GM06990 (cell line): ENCODE measurements around the gene RACGAP1.

Experiments
- DNase-seq: peaks from one replicate; pipeline ENCODE4 v3.0.0-alpha.2; 2011; ENCODE audit not compliant: insufficient read length; ENCODE audit errors: extremely low read depth
- H3K27me3 ChIP-seq: replicated peaks from 2 replicates; pipeline ENCODE4 v1.6.0; 2011; ENCODE audit warnings: low read length; ENCODE audit not compliant: control insufficient read depth, insufficient read depth
- H3K36me3 ChIP-seq: 2 replicates; pipeline ENCODE4 v1.5.1; 2011; ENCODE audit warnings: low read length; ENCODE audit not compliant: control insufficient read depth, insufficient read depth
- H3K4me3 ChIP-seq: replicated peaks from 2 replicates; pipeline ENCODE4 v1.5.1; 2011; ENCODE audit warnings: low read depth, mild to moderate bottlenecking, control low read depth, low read length
- TF ChIP-seq, protein P1 (sequence below): IDR thresholded peaks from 2 replicates; pipeline ENCODE4 v1.5.1; 2011; ENCODE audit warnings: low read length, control low read depth, mild to moderate bottlenecking, inconsistent platforms; ENCODE audit not compliant: insufficient read depth, poor library complexity, severe bottlenecking

Gene RACGAP1

DNA sequence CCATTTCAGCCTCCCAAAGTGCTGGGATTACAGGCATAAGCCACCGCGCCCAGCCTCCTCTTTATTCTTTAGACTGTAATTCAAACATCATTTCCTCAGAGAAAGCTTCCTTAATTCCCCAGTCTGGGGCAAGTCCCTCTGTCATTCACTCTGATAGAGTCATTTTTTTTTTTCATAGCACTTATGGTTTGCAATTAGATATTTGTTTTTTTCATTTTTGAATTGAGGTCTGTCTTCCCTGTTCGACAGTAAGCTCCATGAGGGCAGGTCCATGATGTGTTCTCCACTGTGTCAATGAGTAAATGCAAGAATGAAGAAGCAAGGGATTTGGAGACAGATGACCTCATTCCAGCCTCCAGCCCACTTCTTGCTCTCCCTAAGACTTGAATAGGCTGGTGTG, 44.2 kb upstream of the RACGAP1 start:
- Histone ChIP-seq H3K4me3 (no peak overlapping the region), H3K36me3 (no peaks in the 10 kb centered on the region), H3K27me3 (peaks cover 2% of the 10 kb centered on the region)
- DNase-seq = no peak
- TF ChIP-seq, protein P1, sequence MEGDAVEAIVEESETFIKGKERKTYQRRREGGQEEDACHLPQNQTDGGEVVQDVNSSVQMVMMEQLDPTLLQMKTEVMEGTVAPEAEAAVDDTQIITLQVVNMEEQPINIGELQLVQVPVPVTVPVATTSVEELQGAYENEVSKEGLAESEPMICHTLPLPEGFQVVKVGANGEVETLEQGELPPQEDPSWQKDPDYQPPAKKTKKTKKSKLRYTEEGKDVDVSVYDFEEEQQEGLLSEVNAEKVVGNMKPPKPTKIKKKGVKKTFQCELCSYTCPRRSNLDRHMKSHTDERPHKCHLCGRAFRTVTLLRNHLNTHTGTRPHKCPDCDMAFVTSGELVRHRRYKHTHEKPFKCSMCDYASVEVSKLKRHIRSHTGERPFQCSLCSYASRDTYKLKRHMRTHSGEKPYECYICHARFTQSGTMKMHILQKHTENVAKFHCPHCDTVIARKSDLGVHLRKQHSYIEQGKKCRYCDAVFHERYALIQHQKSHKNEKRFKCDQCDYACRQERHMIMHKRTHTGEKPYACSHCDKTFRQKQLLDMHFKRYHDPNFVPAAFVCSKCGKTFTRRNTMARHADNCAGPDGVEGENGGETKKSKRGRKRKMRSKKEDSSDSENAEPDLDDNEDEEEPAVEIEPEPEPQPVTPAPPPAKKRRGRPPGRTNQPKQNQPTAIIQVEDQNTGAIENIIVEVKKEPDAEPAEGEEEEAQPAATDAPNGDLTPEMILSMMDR = no peak

DNA sequence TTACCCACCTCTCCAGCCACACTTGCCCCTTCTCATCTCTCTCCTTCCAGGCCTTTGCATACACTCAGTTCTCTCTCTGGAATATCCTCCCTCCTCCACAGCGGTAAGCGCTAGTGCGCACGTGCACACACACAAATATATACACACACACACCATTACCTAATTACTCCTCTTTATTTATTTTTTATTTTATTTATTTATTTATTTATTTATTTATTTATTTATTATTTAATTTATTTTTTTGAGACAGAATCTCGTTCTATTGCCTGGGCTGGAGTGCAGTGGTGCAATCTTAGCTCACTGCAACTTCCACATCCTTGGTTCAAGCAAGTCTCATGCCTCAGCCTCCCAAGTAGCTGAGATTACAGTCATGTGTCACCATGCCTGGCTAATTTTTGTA, 43.8 kb upstream of the RACGAP1 start:
- H3K36me3 ChIP-seq = no peaks in the 10 kb centered on the region
- no peak for DNase-seq
- no peak overlapping the region for H3K4me3 ChIP-seq
- TF ChIP-seq, protein P1 = no peak
- H3K27me3 ChIP-seq = peaks cover 4% of the 10 kb centered on the region

DNA sequence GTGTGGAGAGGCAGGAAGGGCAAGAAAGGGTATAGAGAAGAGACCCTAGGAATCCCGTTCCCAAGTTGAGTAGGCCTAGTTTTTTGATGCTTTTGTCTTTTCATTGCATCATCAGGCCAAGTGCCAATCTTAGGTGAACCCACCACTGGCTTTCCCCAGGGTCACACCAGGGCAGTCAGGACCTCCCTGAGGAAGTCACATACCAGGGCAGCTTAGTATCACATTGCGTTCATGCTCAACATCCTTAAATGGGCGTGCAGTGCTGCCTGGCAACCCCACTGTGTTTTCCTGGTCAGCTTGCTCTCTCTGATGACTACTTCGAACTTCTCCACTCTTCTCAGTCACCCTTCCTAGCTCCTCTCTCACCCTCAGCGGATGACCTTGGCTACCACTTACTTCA, 41.1 kb upstream of the RACGAP1 start:
- no peak for DNase-seq
- peaks cover 2% of the 10 kb centered on the region for H3K27me3 ChIP-seq
- TF ChIP-seq, protein P1 = no peak
- no peaks in the 10 kb centered on the region for H3K36me3 ChIP-seq
- H3K4me3 ChIP-seq = no peak overlapping the region

DNA sequence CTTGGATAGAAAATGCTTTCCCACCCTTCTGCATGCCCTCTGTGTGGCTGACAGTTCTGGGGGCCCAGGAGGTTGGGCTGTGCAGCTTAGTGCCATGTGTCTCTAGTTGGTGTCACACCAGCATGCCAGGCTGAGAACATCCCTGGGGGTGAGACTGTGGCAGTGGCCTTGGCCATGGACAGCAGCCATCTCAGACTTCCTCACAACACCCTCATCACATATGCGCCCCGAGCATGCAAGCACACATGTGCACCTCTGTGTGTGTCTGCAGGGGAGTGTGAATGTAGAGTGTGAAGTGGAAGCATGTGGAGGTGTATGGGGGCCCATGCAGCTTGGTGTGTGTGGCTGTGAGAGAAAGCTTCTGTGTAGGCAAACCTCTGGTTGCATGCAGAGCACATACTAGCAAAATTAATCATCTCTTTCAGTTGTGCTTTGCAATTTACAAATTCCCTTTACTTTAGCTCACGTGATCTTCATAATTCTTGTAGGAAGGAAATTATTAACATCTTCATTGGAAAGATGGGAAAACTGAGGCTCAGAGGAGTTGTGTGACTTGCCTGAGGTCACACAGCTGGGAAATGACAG, 40.5 kb upstream of the RACGAP1 start:
- H3K27me3 ChIP-seq = peaks cover 2% of the 10 kb centered on the region
- no peak overlapping the region for H3K4me3 ChIP-seq
- DNase-seq = no peak
- TF ChIP-seq, protein P1 = no peak
- no peaks in the 10 kb centered on the region for H3K36me3 ChIP-seq

DNA sequence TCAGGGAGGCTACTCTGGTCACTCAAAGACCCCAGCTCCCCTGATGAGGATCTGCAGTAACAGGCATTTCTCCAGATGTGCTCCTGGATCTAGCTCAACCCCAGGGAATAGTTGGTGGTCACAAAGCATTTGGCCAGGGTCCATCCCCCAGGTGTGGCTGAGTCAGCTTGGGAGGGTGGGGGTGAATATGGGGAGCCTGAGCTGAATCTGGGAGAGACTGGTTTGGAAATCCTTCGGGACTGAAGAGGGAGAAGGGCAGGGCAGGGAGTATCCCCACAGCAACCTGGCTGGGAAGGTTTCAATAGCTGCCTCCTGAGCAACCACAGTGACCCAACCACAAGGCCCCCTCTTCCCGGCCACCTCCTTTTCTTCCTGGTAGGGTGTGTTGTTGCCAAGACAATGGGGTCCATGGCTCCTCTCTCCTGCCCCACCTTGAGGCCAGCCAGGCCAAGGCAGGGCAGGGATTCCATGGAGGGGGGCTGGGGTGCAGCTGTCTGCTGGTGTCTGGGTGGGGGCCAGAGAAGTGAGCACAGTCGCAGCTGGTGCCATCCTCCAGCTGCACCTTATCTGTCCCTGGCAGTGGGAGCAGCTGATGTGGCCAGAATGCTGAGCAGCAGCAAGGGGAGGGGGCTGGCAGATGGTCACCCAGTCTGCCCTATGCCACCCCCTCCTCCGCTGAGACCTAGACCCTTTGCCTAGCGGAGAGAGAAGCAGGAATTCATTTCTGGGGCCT, 37.6 kb upstream of the RACGAP1 start:
- TF ChIP-seq, protein P1 = no peak
- no peaks in the 10 kb centered on the region for H3K36me3 ChIP-seq
- no peak overlapping the region for H3K4me3 ChIP-seq
- DNase-seq = no peak
- H3K27me3 ChIP-seq = peaks cover 4% of the 10 kb centered on the region
